Activated CD4-positive, CD25-positive, alpha-beta regulatory T cell treated with anti-CD3 and anti-CD28 coated beads, Interleukin-2, amount 50 U/mL, for 24 hours (primary cell): ENCODE results near the gene TXLNB.
A peak's percentile ranks its signal among the peaks of the same experiment; 100 is the strongest.
"Not testable (repeated sequence)": the region's sequence is repeated elsewhere in the genome, so short reads cannot be mapped to it uniquely, and the experiment has no call there.

ENCODE experiments used
- ATAC-seq, 2 donors: fragments of 150-1000 bp; cut with Tn5 transposase; one replicate each; pipeline ENCODE4 v1.10.0; 2021; ENCODE audit warnings: mild to moderate bottlenecking in 1 of 2, moderate library complexity in 1 of 2

TXLNB gene

DNA sequence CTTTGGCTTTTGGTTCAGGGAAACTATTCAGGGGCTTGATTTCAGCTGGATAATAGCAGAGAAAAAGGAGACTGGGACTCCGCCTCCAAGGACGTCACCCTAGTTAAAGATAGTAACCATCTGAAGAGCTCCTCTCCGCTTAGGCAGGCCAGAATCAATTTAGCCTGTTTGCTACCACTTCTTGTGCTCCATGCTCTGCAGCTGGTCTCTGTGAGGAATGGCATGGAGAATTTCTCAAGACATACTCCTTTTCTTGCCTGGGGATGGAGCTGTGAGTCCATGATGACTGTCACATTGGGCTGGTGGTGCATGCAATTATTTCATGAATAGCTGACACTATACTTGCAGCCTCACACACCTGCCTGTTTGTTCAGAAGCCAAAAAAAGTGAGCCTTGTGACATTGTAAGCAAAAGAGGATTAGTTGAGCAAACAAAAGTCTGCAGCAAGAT, 61.4 kb downstream of the TXLNB start:
- ATAC-seq: no peak

DNA sequence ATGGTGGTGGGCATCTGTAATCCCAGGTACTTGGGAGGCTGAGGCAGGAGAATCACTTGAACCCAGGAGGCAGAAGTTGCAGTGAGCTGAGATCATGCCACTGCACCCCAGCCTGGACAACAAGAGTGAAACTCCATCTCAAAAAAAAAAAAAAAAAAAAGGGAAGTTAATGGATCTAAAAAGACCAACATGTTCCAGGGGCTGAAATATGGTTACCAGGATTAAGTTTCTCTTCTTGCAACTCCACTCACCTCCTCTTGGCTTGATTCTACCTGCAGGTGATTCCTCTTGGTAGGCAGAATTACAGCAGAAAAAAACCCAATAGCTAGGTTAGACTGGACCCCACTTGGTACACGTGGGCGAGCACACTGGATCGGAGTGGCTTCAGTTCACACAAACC, 63.4 kb downstream of the TXLNB start:
- ATAC-seq: not testable (repeated sequence)

DNA sequence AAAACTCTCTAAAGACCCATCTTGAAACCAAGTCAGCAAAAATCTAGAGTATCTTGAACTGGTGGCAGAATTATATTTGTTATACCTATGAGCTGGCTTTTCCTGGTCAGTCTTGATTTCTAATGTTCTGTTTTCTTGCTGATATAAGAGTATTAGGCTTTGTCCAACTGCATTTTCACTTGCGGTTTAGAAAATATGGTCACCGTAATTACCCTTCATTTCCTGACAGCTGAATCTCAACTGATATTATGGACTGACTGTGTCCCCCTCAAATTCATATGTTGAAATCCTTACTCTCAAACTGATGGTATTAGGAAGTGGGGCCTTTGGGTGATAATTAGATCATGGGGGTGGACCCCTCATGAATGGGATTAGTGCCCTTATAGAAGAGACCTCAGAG, 72.1 kb downstream of the TXLNB start:
- ATAC-seq: no peak

DNA sequence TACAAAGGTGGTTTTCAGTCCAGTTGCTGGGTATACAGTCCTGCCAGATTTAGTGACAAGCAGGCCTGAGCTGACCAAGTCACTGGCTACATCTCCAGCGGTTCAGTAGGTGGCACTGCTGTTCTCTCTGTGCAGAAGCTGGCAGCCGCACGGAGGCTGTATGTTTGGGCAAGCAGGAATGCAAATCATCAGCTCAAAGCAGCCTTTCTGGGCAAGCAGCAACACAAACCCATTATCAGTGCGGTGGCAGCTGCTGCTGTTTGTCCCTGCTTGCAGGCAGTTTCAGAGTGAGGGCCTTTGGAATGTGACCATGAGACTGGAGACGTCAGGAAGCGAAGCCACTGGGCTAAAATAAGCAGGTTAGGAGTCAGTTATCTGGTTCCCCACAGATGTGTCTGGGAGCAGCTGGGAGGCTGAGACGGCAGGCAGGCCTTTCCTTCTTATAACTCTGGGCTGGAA, 72.5 kb downstream of the TXLNB start:
- ATAC-seq: peak; percentile 92 to 96

DNA sequence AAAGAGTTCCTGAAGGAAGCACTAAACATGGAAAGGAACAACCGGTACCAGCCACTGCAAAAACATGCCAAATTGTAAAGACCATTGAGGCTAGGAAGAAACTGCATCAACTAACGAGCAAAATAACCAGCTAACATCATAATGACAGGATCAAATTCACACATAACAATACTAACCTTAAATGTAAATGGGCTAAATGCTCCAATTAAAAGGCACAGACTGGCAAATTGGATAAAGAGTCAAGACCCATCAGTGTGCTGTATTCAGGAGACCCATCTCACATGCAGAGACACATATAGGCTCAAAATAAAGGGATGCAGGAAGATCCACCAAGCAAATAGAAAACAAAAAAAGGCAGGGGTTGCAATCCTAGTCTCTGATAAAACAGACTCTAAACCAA, 79.3 kb downstream of the TXLNB start:
- ATAC-seq: not testable (repeated sequence)

DNA sequence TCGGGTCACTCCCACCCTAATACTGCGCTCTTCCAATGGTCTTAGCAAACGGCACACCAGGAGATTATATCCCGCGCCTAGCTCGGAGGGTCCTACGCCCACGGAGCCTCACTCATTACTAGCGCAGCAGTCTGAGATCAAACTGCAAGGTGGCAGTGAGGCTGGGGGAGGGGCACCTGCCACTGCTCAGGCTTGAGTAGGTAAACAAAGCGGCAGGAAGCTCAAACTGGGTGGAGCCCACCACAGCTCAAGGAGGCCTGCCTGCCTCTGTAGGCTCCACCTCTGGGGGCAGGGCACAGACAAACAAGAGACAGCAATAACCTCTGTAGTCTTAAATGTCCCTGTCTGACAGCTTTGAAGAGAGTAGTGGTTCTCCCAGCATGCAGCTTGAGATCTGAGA, 81.0 kb downstream of the TXLNB start:
- not testable (repeated sequence) for ATAC-seq

DNA sequence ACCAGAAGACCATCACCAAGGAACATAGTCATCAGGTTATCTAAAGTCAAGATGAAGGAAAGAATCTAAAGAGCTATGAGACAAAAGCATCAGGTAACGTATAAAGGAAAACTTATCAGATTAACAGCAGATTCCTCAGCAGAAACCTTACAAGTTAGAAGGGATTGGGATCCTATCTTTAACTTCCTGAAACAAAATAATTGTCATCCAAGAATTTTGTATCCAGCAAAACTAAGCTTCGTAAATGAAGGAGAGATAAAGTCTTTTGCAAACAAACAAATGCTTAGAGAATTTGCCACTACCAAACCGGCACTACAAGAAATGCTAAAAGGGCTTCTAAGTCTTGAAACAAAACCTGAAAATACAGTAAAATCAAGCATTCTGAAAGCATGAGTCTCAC, 86.0 kb downstream of the TXLNB start:
- no peak for ATAC-seq

DNA sequence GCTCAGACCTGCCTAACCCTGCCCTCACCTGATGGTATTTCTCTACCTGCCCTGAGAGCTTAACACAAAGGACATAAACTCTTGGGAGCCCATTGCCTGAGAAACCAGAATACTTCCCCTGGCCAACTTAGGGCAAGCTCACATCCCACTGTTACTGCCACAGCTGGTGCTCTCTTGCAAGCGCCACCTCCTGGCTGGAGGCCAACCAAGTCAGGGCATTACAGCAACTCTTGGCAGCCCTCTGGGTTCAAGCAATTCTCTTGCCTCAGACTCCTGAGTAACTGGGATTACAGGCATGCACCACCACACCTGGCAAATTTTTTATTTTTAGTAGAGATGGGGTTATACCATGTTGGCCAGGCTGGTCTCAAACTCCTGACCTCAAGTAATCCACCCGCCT, 86.8 kb downstream of the TXLNB start:
- no peak for ATAC-seq

DNA sequence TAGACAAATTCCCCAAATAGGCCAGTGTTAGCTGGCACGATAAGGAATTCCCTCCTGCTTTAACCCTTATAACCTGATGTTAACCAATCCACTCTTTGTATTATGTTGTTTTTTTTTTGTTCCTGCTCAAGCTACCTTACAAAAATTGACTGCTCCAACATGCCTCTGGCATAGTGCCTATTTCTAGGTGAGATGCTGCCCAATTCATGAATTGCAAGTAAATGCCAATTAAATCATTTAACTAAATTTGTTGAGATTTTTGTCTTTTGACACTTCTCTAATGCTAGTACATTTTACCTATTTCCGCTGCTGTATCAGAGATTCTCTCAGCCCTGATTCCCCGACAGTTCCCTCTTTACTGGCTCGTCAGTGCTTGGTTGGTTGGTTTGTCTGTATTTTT, 90.4 kb downstream of the TXLNB start:
- no peak for ATAC-seq

DNA sequence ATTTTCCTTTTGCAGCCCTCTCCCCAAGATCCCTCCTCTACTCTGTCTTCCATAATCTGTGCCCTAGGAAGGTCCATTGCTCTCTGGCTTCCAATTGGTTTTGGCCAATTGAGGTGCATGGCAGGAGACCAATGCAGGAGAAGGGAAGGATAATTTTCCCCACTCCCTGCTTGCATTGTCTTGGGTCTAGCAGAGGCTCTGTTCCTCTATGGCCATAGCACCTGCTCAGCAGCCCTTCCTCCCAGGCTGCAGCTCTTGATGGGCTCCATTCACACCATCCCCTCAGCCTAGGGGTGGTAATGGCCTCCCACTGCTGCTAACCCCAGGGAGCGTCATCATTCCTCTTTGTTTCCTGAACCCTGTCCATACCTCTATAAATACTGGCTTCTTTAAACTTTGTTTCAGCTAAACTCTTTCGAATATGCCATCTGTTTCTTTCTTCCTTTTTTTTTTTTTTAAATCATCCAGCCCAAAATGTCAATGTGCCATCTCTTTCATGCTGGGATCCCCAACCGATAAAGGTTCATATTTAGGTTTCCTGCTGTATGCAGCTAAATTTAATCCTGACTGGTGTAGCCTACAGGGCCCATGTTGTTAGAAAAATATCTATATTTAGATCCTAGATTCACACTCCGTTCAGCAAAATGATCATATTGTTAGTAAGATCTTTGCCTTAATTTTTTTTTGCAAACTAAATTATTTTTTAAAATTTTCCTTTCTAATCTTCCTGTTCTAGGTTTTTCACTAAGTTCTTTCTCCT, 93.1 kb downstream of the TXLNB start:
- no peak for ATAC-seq

DNA sequence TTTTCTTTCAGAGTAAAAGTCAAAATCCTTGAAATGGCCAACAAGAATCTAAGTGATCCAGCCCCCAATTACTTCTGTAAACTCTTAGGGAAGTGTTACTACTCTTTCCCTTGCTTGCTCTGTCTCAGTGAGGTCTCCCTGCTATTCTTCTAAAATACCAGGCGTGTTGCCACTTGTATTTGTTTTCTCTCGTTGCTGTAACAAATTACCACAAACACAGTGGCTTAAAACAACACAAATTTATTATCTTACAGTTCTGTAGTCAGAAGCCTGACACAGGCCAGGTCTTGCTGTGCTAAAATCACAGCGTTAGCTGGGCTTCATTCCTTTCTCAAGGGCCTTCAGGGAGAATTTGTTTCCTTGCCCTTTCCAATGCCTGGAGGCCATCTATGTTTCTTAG, 97.1 kb downstream of the TXLNB start:
- no peak for ATAC-seq
